Heart left ventricle (tissue), 13 donors: ENCODE results near the gene CCL2.
A peak's percentile ranks its signal among the peaks of the same experiment; 100 is the strongest.

ENCODE experiments used
- POLR2A ChIP-seq, 2 donors: fragments of 450-650 bp; IDR thresholded peaks; one replicate each; pipeline ENCODE4 v1.6.1; 2017; ENCODE audit warnings: antibody characterized with exemption in 2 of 2, mild to moderate bottlenecking in 2 of 2, moderate library complexity in 2 of 2
- TF ChIP-seq, protein P1 (sequence below), 12 donors: fragments of 200-600 bp; sonication (generic) in 4 of 12; IDR thresholded peaks; one replicate each; pipeline versions ENCODE4 v1.5.0 to v1.8.0; 2018 to 2022; ENCODE audit warnings: antibody characterized with exemption in 12 of 12, mild to moderate bottlenecking in 5 of 12
- donor health status: ischemic (EF 13 %, LVEDD 7.1; RV severe dilation, severe dysfunction).
- donor health status: DM: no; HTN: yes; CAD: no.
- donor health status: DM: no; HTN: no; CAD: no.
- donor health status: ischemic (EF 25% LVEDD 6.9; RV normal size, moderate dysfunction).
- donor health status: ischemic (EF 25% LVEDD 5.7; RV mildly dilated, moderate dysfunction).
- donor health status: ischemic (EF 35%, LVEDD 5.7; RV mildly dilated, moderate dysfunction).
- donor health status: nonischemic (EF 11% LVEDD 7.7; RV severe dilation, severe dysfunction).
- donor health status: DM: yes; HTN: yes; CAD: no.
- donor health status: PGD.
- donor health status: ischemic (EF 29% LVEDD 5.4; RV normal size, mild dysfunction).
- donor health status: nonischemic (EF 23%, LVEDD 6.1; RV moderate dilation, normal function).

DNA sequence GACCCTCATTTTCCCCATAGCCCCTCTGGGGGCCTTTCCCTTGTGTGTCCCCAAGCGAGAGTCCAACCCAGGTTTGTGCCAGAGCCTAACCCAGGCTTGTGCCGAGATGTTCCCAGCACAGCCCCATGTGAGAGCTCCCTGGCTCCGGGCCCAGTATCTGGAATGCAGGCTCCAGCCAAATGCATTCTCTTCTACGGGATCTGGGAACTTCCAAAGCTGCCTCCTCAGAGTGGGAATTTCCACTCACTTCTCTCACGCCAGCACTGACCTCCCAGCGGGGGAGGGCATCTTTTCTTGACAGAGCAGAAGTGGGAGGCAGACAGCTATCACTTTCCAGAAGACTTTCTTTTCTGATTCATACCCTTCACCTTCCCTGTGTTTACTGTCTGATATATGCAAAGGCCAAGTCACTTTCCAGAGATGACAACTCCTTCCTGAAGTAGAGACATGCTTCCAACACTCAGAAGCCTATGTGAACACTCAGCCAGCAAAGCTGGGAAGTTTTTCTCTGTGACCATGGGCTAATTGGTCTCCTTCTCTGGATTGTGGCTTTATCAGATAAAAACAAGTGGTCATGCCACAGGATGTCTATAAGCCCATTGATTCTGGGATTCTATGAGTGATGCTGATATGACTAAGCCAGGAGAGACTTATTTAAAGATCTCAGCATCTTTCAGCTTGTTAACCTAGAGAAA, 2.5 kb upstream of the CCL2 start:
- TF ChIP-seq, protein P1, sequence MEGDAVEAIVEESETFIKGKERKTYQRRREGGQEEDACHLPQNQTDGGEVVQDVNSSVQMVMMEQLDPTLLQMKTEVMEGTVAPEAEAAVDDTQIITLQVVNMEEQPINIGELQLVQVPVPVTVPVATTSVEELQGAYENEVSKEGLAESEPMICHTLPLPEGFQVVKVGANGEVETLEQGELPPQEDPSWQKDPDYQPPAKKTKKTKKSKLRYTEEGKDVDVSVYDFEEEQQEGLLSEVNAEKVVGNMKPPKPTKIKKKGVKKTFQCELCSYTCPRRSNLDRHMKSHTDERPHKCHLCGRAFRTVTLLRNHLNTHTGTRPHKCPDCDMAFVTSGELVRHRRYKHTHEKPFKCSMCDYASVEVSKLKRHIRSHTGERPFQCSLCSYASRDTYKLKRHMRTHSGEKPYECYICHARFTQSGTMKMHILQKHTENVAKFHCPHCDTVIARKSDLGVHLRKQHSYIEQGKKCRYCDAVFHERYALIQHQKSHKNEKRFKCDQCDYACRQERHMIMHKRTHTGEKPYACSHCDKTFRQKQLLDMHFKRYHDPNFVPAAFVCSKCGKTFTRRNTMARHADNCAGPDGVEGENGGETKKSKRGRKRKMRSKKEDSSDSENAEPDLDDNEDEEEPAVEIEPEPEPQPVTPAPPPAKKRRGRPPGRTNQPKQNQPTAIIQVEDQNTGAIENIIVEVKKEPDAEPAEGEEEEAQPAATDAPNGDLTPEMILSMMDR (IDR thresholded peaks at IDR 0.05): no peak
- peak in 1 of 2 donors; percentile 11 for TF ChIP-seq POLR2A (IDR thresholded peaks at IDR 0.05)
